NT2/D1 (cell line): ENCODE measurements around the gene AZU1.

Source experiments
- SUZ12 ChIP-seq: IDR thresholded peaks from 2 replicates; pipeline ENCODE4 v1.6.1; 2011; ENCODE audit not compliant: insufficient read length, insufficient read depth; ENCODE audit errors: extremely low read depth
- YY1 ChIP-seq: IDR thresholded peaks from 2 replicates; pipeline ENCODE4 v1.6.1; 2011; ENCODE audit not compliant: insufficient read length, insufficient read depth
- ZNF274 ChIP-seq: IDR thresholded peaks from 2 replicates; pipeline ENCODE4 v1.6.1; 2011; ENCODE audit warnings: mild to moderate bottlenecking, low read depth, low read length

DNA sequence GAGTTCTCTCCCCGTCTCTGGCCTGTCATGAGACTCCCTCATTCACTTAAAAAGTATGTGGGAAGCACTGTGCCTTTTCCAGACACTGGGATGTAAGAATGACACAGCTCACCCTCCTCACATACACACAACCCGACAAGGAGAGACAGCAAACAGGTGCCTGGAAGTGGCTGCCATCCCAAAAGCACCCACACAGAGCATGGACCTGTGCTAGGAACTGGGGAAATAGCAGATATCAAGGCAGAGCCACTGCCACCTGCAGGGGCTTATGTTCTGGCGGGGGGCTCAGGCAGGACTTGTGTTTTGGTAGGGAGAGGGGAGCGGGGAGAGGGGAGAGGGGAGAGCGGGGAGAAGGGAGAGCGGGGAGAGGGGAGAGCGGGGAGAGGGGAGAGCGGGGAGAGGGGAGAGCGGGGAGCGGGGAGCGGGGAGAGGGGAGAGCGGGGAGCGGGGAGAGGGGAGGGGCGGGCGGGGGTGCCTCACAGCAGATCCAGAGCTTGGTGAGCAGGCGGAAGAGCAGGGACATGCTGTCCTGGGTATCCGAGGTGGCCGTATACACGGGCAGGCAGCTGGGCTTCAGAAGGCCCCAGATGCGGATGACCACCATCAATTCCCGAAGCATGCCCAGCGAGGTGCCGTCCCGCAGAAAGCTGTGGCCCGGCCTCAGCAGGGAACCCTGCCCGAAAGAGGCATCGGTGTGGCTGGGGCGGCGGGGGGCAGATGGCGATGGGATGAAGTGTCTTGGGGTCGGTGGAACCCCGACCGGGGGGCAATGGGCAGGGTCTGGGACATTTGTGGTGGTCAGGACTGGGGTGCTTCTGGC, 44.0 kb downstream of the AZU1 start:
- TF ChIP-seq YY1 (no peak), ZNF274 (no peak), SUZ12 (no peak)
